ENCODE results near the gene WDR59. TPM values are rescaled to one million over a fixed set of nuclear protein-coding genes. Genes with fewer than 3 reads are reported as not detected.

Gene WDR59
- total RNA-seq, 1 donor = 21.7 TPM

GRCh38 chr16:74903901-74904678, 80.8 kb downstream of the WDR59 start:
- DNase-seq (ENCODE audit: low read depth) = no peak
- no peak for TF ChIP-seq CTCF (IDR thresholded peaks at IDR 0.05; ENCODE audit: insufficient read depth, low read length)
- no peak overlapping the region for H3K4me3 ChIP-seq (ENCODE audit: low read depth, low read length)

GRCh38 chr16:74903120-74903519, 81.8 kb downstream of the WDR59 start:
- DNase-seq (ENCODE audit: low read depth) = no peak
- no peak overlapping the region for H3K4me3 ChIP-seq (ENCODE audit: low read depth, low read length)
- no peak for TF ChIP-seq CTCF (IDR thresholded peaks at IDR 0.05; ENCODE audit: insufficient read depth, low read length)

- no peak for TF ChIP-seq CTCF (IDR thresholded peaks at IDR 0.05; ENCODE audit: insufficient read depth, low read length)
These were observed 82.8 kb downstream of the WDR59 start for GRCh38 chr16:74902161-74902560.

GRCh38 chr16:74901606-74902005, 83.3 kb downstream of the WDR59 start:
- no peak overlapping the region for H3K4me3 ChIP-seq (ENCODE audit: low read depth, low read length)
- TF ChIP-seq CTCF (IDR thresholded peaks at IDR 0.05; ENCODE audit: insufficient read depth, low read length) = no peak
- no peak for DNase-seq (ENCODE audit: low read depth)

More at GRCh38 chr16:74902161-74902560, 82.8 kb downstream of the WDR59 start:
- no peak overlapping the region for H3K4me3 ChIP-seq (ENCODE audit: low read depth, low read length)
- DNase-seq (ENCODE audit: low read depth) = no peak

- H3K4me3 ChIP-seq (ENCODE audit: low read depth, low read length) = no peak overlapping the region
- TF ChIP-seq CTCF (IDR thresholded peaks at IDR 0.05; ENCODE audit: insufficient read depth, low read length) = no peak
- no peak for DNase-seq (ENCODE audit: low read depth)
These were observed 85.1 kb downstream of the WDR59 start for GRCh38 chr16:74899816-74900215.

GRCh38 chr16:74898659-74899058, 86.3 kb downstream of the WDR59 start:
- H3K4me3 ChIP-seq (ENCODE audit: low read depth, low read length) = no peak overlapping the region
- TF ChIP-seq CTCF (IDR thresholded peaks at IDR 0.05; ENCODE audit: insufficient read depth, low read length) = no peak
- no peak for DNase-seq (ENCODE audit: low read depth)

Measured in fibroblast of the aortic adventitia (primary cell).